Neural cell (in vitro differentiated cells): ENCODE measurements around the gene CLEC9A. TPM values are rescaled to one million over a fixed set of nuclear protein-coding genes. Genes with fewer than 3 reads are reported as not detected.

Experiments
- H2AFZ ChIP-seq: fragments of 200-600, 300-800 bp; sonication (generic), shearing (Covaris generic); 2 replicates; pipeline ENCODE4 v1.6.0; 2014; ENCODE audit warnings: low read depth, mild to moderate bottlenecking, antibody characterized with exemption, low read length, moderate library complexity
- H3F3A ChIP-seq: fragments of 200-600 bp; shearing (Covaris generic); 2 replicates; pipeline ENCODE4 v1.6.1; 2016; ENCODE audit warnings: mild to moderate bottlenecking, moderate library complexity, mixed read lengths, antibody characterized with exemption, low read length; ENCODE audit not compliant: insufficient read depth, poor library complexity, severe bottlenecking
- H3K27ac ChIP-seq: fragments of 200-600, 300-800 bp; sonication (generic), shearing (Covaris generic); 2 replicates; pipeline ENCODE4 v1.5.1; 2014; ENCODE audit warnings: mild to moderate bottlenecking, low read length, moderate library complexity
- H3K27me3 ChIP-seq: fragments of 300-800, 200-600 bp; sonication (generic), shearing (Covaris generic); 2 replicates; pipeline ENCODE4 v1.6.0; 2014; ENCODE audit warnings: mild to moderate bottlenecking, low read depth, low read length, moderate library complexity; ENCODE audit not compliant: insufficient read depth
- H3K36me3 ChIP-seq: fragments of 300-800, 200-600 bp; sonication (generic), shearing (Covaris generic); 2 replicates; pipeline ENCODE4 v1.5.1; 2014; ENCODE audit warnings: mild to moderate bottlenecking, antibody characterized with exemption, low read length, moderate library complexity; ENCODE audit not compliant: insufficient read depth
- H3K4me2 ChIP-seq: fragments of 300-800, 200-600 bp; sonication (generic), shearing (Covaris generic); 2 replicates; pipeline ENCODE4 v1.6.0; 2014; ENCODE audit warnings: mild to moderate bottlenecking, low read length
- H3K4me3 ChIP-seq: fragments of 300-800, 200-600 bp; sonication (generic), shearing (Covaris generic); 2 replicates; pipeline ENCODE4 v1.5.1; 2014; ENCODE audit warnings: mild to moderate bottlenecking, low read length, moderate library complexity
- H3K79me2 ChIP-seq: fragments of 200-600 bp; shearing (Covaris generic); replicated peaks from 2 replicates; pipeline ENCODE4 v1.6.0; 2014; ENCODE audit warnings: mild to moderate bottlenecking, low read length, moderate library complexity; ENCODE audit not compliant: insufficient read depth
- H3K9ac ChIP-seq: fragments of 300-800, 200-600 bp; sonication (generic), shearing (Covaris generic); 2 replicates; pipeline ENCODE4 v1.6.1; 2016; ENCODE audit warnings: mild to moderate bottlenecking, low read length, mixed read lengths
- H3K9me2 ChIP-seq: fragments of 200-600 bp; shearing (Covaris generic); 2 replicates; pipeline ENCODE4 v1.6.1; 2016; ENCODE audit warnings: mild to moderate bottlenecking, low read length, mixed read lengths; ENCODE audit not compliant: insufficient read depth
- H3K9me3 ChIP-seq: fragments of 200-600, 300-800 bp; sonication (generic), shearing (Covaris generic); 2 replicates; pipeline ENCODE4 v1.6.1; 2016; ENCODE audit warnings: mild to moderate bottlenecking, mixed run types, low read length, moderate library complexity, mixed read lengths
- H4K20me1 ChIP-seq: fragments of 200-600 bp; shearing (Covaris generic); 2 replicates; pipeline ENCODE4 v1.6.1; 2016; ENCODE audit warnings: mild to moderate bottlenecking, mixed run types; ENCODE audit not compliant: insufficient read depth
- CTCF ChIP-seq: fragments of 450-650 bp; IDR thresholded peaks from 2 replicates; pipeline ENCODE4 v1.5.1; 2014; ENCODE audit warnings: antibody characterized with exemption, mild to moderate bottlenecking, moderate library complexity; ENCODE audit not compliant: poor library complexity, severe bottlenecking
- EP300 ChIP-seq: fragments of 450-650 bp; conservative IDR thresholded peaks from 2 replicates; pipeline ENCODE4 v1.6.1; 2014; ENCODE audit warnings: antibody characterized with exemption, mild to moderate bottlenecking, moderate library complexity; ENCODE audit not compliant: poor library complexity, severe bottlenecking
- EZH2 ChIP-seq: fragments of 200-600, 300-800 bp; shearing (Covaris generic), sonication (generic); IDR thresholded peaks from 2 replicates; pipeline ENCODE4 v1.6.1; 2014; ENCODE audit warnings: antibody characterized with exemption, low read length, borderline replicate concordance, mild to moderate bottlenecking; ENCODE audit not compliant: insufficient read depth, poor library complexity, severe bottlenecking
- MXI1 ChIP-seq: fragments of 450-650 bp; conservative IDR thresholded peaks from 2 replicates; pipeline ENCODE4 v1.6.1; 2014; ENCODE audit warnings: antibody characterized with exemption, mild to moderate bottlenecking; ENCODE audit not compliant: poor library complexity, severe bottlenecking
- POLR2AphosphoS5 ChIP-seq: IDR thresholded peaks from 2 replicates; pipeline ENCODE4 v1.6.1; 2012
- RAD21 ChIP-seq: fragments of 450-650 bp; conservative IDR thresholded peaks from 2 replicates; pipeline ENCODE4 v1.6.1; 2014; ENCODE audit warnings: antibody characterized with exemption, mild to moderate bottlenecking, moderate library complexity
- REST ChIP-seq: IDR thresholded peaks from 2 replicates; pipeline ENCODE4 v1.6.1; 2012; ENCODE audit warnings: borderline replicate concordance
- SMC3 ChIP-seq: fragments of 450-650 bp; conservative IDR thresholded peaks from 2 replicates; pipeline ENCODE4 v1.6.1; 2014; ENCODE audit warnings: antibody characterized with exemption, mild to moderate bottlenecking, moderate library complexity; ENCODE audit not compliant: poor library complexity
- TAF1 ChIP-seq: IDR thresholded peaks from 2 replicates; pipeline ENCODE4 v1.6.1; 2012; ENCODE audit warnings: low read depth
- polyA plus RNA-seq: library from polyadenylated mRNA; depleted of rRNA; stranded (reverse); fragments of >200 nt; gene quantifications from 2 replicates; pipeline ENCODE4 v1.2.3, GENCODE V29; 2014

CLEC9A gene
- polyA plus RNA-seq, 1 donor from 2014 or later, result not detected

DNA sequence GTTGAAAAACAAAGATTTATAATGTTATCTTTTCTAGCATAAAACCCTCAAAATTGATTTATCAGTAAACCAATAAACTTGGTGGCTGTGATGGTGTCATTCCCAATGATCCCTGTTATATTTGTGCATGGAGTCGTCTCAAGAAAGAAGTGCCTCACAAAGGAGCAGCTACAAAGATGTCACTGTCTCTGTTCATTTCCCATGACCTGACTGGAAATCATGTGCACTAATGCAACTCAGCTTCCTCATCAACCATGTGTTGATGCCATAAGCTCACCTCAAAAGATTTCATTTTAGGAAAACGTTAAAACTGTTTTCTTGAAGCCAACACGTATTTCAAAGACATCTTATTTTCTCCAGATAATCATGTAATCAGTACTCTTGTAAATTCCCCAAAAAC, 39.5 kb downstream of the CLEC9A start:
- Histone ChIP-seq H3K27me3 (no peaks in the 10 kb centered on the region), H3K36me3 (no peaks in the 10 kb centered on the region), H3K9me2 (no peaks in the 10 kb centered on the region), H3K4me2 (no peak overlapping the region), H2AFZ (no peak overlapping the region), H3K27ac (no peak overlapping the region), H3K9me3 (no peaks in the 10 kb centered on the region), H4K20me1 (no peaks in the 10 kb centered on the region), H3K79me2 (no peaks in the 10 kb centered on the region), H3F3A (no peaks in the 10 kb centered on the region), H3K4me3 (no peak overlapping the region), H3K9ac (no peak overlapping the region)
- TF ChIP-seq SMC3, result no peak
- no peak for TF ChIP-seq CTCF
- TF ChIP-seq EZH2, result no peak
- TF ChIP-seq REST, result no peak
- no peak for TF ChIP-seq EP300
- no peak for TF ChIP-seq MXI1
- no peak for TF ChIP-seq TAF1
- no peak for TF ChIP-seq POLR2AphosphoS5
- TF ChIP-seq RAD21, result no peak

- no peaks in the 10 kb centered on the region for H3K79me2 ChIP-seq
- no peaks in the 10 kb centered on the region for H3K9me3 ChIP-seq
- no peak overlapping the region for H3K9ac ChIP-seq
- no peaks in the 10 kb centered on the region for H3K27me3 ChIP-seq
- no peaks in the 10 kb centered on the region for H4K20me1 ChIP-seq
- TF ChIP-seq POLR2AphosphoS5, result no peak
- no peak for TF ChIP-seq EP300
- no peak for TF ChIP-seq CTCF
- no peak for TF ChIP-seq EZH2
- TF ChIP-seq REST, result no peak
- TF ChIP-seq RAD21, result no peak
- TF ChIP-seq MXI1, result no peak
- no peak for TF ChIP-seq SMC3
- no peak for TF ChIP-seq TAF1
- no peaks in the 10 kb centered on the region for H3F3A ChIP-seq
- H3K4me3 ChIP-seq, result no peak overlapping the region
- H3K4me2 ChIP-seq, result no peak overlapping the region
- H3K27ac ChIP-seq, result no peak overlapping the region
- no peak overlapping the region for H2AFZ ChIP-seq
- no peaks in the 10 kb centered on the region for H3K36me3 ChIP-seq
- no peaks in the 10 kb centered on the region for H3K9me2 ChIP-seq
Observed at GRCh38 chr12:10070380-10070779, 39.9 kb downstream of the CLEC9A start.
